HepG2 (cell line): Measurements from ENCODE around the gene SAAL1. TPM values are rescaled to one million over a fixed set of nuclear protein-coding genes. Genes with fewer than 3 reads are reported as not detected.

Experiments used
- FOXC1 ChIP-seq: sonication (generic); formaldehyde crosslinking; IDR thresholded peaks from 2 replicates; pipeline ENCODE4 v1.8.0; 2022; ENCODE audit warnings: mild to moderate bottlenecking, missing genetic modification reagents, borderline replicate concordance
- HES4 ChIP-seq: sonication (generic); formaldehyde crosslinking; IDR thresholded peaks from 2 replicates; pipeline ENCODE4 v1.9.0; 2021; ENCODE audit warnings: mild to moderate bottlenecking, missing genetic modification reagents, borderline replicate concordance
- MAZ ChIP-seq, 2 experiments: sonication (generic) in 1 of 2; formaldehyde crosslinking in 1 of 2; IDR thresholded peaks; 2 replicates each; pipeline versions ENCODE4 v1.5.0 to v1.6.1; 2012 to 2020; ENCODE audit warnings: low read depth in 2 of 2, mild to moderate bottlenecking in 2 of 2, borderline replicate concordance in 1 of 2, improper control_type of control experiment in 1 of 2, low read length in 1 of 2, missing genetic modification reagents in 1 of 2, moderate library complexity in 1 of 2
- SSRP1 ChIP-seq: IDR thresholded peaks from 2 replicates; pipeline ENCODE4 v1.6.1; 2016; ENCODE audit warnings: control low read depth
- TP53 ChIP-seq: sonication (generic); formaldehyde crosslinking; conservative IDR thresholded peaks from 2 replicates; pipeline ENCODE4 v1.4.0; 2020; ENCODE audit warnings: missing genetic modification reagents
- ZFP36L1 ChIP-seq: sonication (generic); formaldehyde crosslinking; IDR thresholded peaks from 2 replicates; pipeline ENCODE4 v1.8.0; 2022; ENCODE audit warnings: mild to moderate bottlenecking, missing genetic modification reagents, moderate library complexity
- ZFP82 ChIP-seq: sonication (generic); formaldehyde crosslinking; IDR thresholded peaks from 2 replicates; pipeline ENCODE4 v1.5.1; 2020; ENCODE audit warnings: mild to moderate bottlenecking, missing genetic modification reagents, borderline replicate concordance
- ZNF205 ChIP-seq: IDR thresholded peaks from 2 replicates; pipeline ENCODE4 v1.6.1; 2018; ENCODE audit warnings: missing biosample characterization, missing genetic modification reagents
- ZNF235 ChIP-seq: sonication (generic); formaldehyde crosslinking; IDR thresholded peaks from 2 replicates; pipeline ENCODE4 v1.8.1; 2023; ENCODE audit warnings: mild to moderate bottlenecking, missing genetic modification reagents, borderline replicate concordance
- ZNF605 ChIP-seq: sonication (generic); formaldehyde crosslinking; IDR thresholded peaks from 2 replicates; pipeline ENCODE4 v1.8.0; 2022; ENCODE audit warnings: mild to moderate bottlenecking, missing genetic modification reagents
- ZNF614 ChIP-seq: IDR thresholded peaks from 2 replicates; pipeline ENCODE4 v1.6.1; 2018; ENCODE audit warnings: missing biosample characterization, missing genetic modification reagents, inconsistent platforms, borderline replicate concordance
- ZNF773 ChIP-seq: sonication (generic); formaldehyde crosslinking; IDR thresholded peaks from 2 replicates; pipeline ENCODE4 v1.4.0; 2020; ENCODE audit warnings: missing genetic modification reagents, borderline replicate concordance
- polyA plus RNA-seq, 8 experiments: library from polyadenylated mRNA; depleted of rRNA in 3 of 8; stranded (reverse) in 7 of 8; unstranded in 1 of 8; fragments of >200 nt; fragmentation: Illumina TruSeq in 4 of 8; extraction: Trizol in 4 of 8; gene quantifications; 2 replicates each; pipeline versions ENCODE4 v1.2.1 to v1.2.3, GENCODE V29; 2011 to 2016; ENCODE audit warnings: low read depth in 4 of 8, missing spikeins in 1 of 8, mixed read lengths in 1 of 8; ENCODE audit not compliant: insufficient read depth in 1 of 8
- total RNA-seq, 5 experiments: library from RNA; depleted of rRNA; stranded (reverse); fragments of >200 nt; fragmentation: Illumina TruSeq; extraction: Trizol; gene quantifications; 2 replicates each; pipeline ENCODE4 v1.2.3, GENCODE V29; 2016; ENCODE audit warnings: low read depth in 1 of 5
- TF ChIP-seq, protein P1 (sequence below): IDR thresholded peaks from 2 replicates; pipeline ENCODE4 v1.6.1; 2016; ENCODE audit warnings: missing compliant biosample characterization, missing genetic modification reagents, borderline replicate concordance
- TF ChIP-seq, protein P2 (sequence below): sonication (generic); formaldehyde crosslinking; IDR thresholded peaks from 2 replicates; pipeline ENCODE4 v1.5.0; 2020; ENCODE audit warnings: missing genetic modification reagents, mild to moderate bottlenecking, borderline replicate concordance
- TF ChIP-seq, protein P3 (sequence below): sonication (generic); formaldehyde crosslinking; IDR thresholded peaks from 2 replicates; pipeline ENCODE4 v1.5.0; 2020; ENCODE audit warnings: mild to moderate bottlenecking, missing genetic modification reagents, borderline replicate concordance
- TF ChIP-seq, protein P4 (sequence below): sonication (generic); formaldehyde crosslinking; IDR thresholded peaks from 2 replicates; pipeline ENCODE4 v1.4.0; 2020; ENCODE audit warnings: missing genetic modification reagents
- TF ChIP-seq, protein P5 (sequence below): sonication (generic); formaldehyde crosslinking; conservative IDR thresholded peaks from 2 replicates; pipeline ENCODE4 v1.4.0; 2020; ENCODE audit warnings: missing genetic modification reagents

The SAAL1 gene
- total and polyA plus RNA-seq, 2 of the 13 experiments (the other 11 are each of a cell fraction or from before 2014, with no cell fraction given), result 16.5 to 46.0 TPM

DNA sequence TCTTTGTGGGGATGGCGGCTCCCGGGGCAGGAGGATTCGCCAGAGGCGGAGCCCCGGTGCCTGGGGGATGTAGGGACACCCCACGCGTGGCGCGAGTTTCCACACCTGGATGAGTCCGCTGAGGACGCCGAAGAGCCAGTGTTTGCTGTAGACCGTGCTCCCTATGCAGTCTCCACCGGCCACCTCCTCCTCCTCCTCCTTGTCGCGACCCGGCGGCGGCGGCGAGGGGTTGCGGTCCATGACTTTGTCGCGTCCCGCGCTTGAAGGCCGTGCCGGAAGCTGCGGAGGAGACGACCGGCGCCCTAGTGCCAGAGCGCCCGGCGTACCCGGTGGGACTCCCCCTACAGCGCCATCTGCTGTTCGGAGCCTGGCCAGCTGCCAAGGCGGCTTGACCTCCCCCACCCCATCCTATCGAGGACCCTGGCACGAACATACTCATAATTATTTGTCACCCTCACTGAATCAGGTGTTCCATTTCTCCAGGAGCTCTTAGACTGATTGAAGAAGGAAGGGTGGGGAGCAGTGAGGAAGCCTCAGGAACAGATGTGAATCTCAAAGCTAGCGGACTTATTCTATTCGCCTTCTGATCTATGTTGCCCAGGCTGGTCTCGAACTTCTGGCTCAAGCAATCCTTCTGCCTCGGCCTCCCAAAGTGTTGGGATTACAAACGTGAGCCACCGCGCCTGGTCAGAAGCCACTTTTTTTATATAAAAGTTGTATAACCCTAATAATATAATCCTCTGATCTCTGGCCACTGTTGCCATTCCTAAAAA lies at the start of gene SAAL1 (continued):
- TF ChIP-seq, protein P1, sequence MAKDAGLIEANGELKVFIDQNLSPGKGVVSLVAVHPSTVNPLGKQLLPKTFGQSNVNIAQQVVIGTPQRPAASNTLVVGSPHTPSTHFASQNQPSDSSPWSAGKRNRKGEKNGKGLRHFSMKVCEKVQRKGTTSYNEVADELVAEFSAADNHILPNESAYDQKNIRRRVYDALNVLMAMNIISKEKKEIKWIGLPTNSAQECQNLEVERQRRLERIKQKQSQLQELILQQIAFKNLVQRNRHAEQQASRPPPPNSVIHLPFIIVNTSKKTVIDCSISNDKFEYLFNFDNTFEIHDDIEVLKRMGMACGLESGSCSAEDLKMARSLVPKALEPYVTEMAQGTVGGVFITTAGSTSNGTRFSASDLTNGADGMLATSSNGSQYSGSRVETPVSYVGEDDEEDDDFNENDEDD (CRISPR knock-in tag), result peak; percentile 93
- TF ChIP-seq TP53 (CRISPR knock-in tag) (no peak), ZFP36L1 (CRISPR knock-in tag) (no peak), MAZ (IDR thresholded peaks at IDR 0.05; ENCODE audit: borderline replicate concordance, low read depth, low read length) (no peak), MAZ (CRISPR knock-in tag; IDR thresholded peaks at IDR 0.05; ENCODE audit: low read depth) (peak; percentile 68; the same call in 1 of the 2 replicates), HES4 (peak; percentile 71), SSRP1 (CRISPR knock-in tag) (no peak), ZNF605 (CRISPR knock-in tag) (0 out of 2 replicates have a peak, but pooled peaks have one; percentile 79), FOXC1 (CRISPR knock-in tag) (peak; percentile 70; the same call in 1 of the 2 replicates), ZNF773 (CRISPR knock-in tag) (no peak), ZNF614 (CRISPR knock-in tag) (peak; percentile 74; the same call in 1 of the 2 replicates), ZFP82 (CRISPR knock-in tag) (0 out of 2 replicates have a peak, but pooled peaks have one; percentile 5), ZNF205 (CRISPR knock-in tag) (peak; percentile 75; the same call in 1 of the 2 replicates), ZNF235 (CRISPR knock-in tag) (no peak)
- TF ChIP-seq, protein P2, sequence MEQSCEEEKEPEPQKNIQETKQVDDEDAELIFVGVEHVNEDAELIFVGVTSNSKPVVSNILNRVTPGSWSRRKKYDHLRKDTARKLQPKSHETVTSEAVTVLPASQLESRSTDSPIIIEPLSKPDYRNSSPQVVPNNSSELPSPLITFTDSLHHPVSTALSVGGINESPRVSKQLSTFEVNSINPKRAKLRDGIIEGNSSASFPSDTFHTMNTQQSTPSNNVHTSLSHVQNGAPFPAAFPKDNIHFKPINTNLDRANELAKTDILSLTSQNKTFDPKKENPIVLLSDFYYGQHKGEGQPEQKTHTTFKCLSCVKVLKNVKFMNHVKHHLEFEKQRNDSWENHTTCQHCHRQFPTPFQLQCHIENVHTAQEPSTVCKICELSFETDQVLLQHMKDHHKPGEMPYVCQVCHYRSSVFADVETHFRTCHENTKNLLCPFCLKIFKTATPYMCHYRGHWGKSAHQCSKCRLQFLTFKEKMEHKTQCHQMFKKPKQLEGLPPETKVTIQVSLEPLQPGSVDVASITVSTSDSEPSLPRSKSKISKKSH (CRISPR knock-in tag), result peak; percentile 84
- TF ChIP-seq, protein P3, sequence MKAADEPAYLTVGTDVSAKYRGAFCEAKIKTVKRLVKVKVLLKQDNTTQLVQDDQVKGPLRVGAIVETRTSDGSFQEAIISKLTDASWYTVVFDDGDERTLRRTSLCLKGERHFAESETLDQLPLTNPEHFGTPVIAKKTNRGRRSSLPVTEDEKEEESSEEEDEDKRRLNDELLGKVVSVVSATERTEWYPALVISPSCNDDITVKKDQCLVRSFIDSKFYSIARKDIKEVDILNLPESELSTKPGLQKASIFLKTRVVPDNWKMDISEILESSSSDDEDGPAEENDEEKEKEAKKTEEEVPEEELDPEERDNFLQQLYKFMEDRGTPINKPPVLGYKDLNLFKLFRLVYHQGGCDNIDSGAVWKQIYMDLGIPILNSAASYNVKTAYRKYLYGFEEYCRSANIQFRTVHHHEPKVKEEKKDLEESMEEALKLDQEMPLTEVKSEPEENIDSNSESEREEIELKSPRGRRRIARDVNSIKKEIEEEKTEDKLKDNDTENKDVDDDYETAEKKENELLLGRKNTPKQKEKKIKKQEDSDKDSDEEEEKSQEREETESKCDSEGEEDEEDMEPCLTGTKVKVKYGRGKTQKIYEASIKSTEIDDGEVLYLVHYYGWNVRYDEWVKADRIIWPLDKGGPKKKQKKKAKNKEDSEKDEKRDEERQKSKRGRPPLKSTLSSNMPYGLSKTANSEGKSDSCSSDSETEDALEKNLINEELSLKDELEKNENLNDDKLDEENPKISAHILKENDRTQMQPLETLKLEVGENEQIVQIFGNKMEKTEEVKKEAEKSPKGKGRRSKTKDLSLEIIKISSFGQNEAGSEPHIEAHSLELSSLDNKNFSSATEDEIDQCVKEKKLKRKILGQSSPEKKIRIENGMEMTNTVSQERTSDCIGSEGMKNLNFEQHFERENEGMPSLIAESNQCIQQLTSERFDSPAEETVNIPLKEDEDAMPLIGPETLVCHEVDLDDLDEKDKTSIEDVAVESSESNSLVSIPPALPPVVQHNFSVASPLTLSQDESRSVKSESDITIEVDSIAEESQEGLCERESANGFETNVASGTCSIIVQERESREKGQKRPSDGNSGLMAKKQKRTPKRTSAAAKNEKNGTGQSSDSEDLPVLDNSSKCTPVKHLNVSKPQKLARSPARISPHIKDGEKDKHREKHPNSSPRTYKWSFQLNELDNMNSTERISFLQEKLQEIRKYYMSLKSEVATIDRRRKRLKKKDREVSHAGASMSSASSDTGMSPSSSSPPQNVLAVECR (CRISPR knock-in tag), result peak; percentile 98
- TF ChIP-seq, protein P4, sequence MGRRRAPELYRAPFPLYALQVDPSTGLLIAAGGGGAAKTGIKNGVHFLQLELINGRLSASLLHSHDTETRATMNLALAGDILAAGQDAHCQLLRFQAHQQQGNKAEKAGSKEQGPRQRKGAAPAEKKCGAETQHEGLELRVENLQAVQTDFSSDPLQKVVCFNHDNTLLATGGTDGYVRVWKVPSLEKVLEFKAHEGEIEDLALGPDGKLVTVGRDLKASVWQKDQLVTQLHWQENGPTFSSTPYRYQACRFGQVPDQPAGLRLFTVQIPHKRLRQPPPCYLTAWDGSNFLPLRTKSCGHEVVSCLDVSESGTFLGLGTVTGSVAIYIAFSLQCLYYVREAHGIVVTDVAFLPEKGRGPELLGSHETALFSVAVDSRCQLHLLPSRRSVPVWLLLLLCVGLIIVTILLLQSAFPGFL (CRISPR knock-in tag), result no peak
- TF ChIP-seq, protein P5, sequence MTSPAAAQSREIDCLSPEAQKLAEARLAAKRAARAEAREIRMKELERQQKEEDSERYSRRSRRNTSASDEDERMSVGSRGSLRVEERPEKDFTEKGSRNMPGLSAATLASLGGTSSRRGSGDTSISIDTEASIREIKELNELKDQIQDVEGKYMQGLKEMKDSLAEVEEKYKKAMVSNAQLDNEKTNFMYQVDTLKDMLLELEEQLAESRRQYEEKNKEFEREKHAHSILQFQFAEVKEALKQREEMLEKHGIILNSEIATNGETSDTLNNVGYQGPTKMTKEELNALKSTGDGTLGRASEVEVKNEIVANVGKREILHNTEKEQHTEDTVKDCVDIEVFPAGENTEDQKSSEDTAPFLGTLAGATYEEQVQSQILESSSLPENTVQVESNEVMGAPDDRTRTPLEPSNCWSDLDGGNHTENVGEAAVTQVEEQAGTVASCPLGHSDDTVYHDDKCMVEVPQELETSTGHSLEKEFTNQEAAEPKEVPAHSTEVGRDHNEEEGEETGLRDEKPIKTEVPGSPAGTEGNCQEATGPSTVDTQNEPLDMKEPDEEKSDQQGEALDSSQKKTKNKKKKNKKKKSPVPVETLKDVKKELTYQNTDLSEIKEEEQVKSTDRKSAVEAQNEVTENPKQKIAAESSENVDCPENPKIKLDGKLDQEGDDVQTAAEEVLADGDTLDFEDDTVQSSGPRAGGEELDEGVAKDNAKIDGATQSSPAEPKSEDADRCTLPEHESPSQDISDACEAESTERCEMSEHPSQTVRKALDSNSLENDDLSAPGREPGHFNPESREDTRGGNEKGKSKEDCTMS, result no peak
